Measurements from ENCODE around the gene MARS1. TPM values are rescaled to one million over a fixed set of nuclear protein-coding genes. Genes with fewer than 3 reads are reported as not detected.

MARS1 gene
- total RNA-seq, 2 donors from 2014 or later, result 575 to 653 TPM

DNA sequence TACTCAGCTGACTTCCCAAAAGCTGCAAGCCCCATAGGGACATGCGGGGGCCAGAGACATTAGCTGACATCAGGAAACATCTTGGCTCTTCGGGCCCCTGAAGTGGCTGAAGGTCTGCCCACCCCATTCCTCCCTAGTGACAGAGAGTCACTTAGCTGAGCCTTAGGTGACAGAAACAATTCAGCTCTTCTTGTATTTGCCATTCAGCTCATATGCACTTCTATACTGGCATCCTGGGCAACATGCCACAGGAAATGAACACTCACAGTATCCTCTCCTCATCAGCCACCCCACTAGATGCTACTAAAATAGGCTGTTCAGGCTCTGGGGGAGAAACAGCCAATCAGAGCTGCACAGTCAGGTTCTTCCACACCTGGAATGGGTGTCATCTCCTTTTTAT, 55.7 kb downstream of the MARS1 start:
- Mint-ChIP-seq H3K36me3 (ENCODE audit: insufficient read depth in 2 of 2) (peaks cover 4 to 5% of the 10 kb centered on the region in 2 donors), H3K4me1 (ENCODE audit: low read depth) (peaks cover 35% of the 10 kb centered on the region), H3K27ac (no peak overlapping the region), H3K9me3 (no peaks in the 10 kb centered on the region), H3K4me3 (no peak overlapping the region), H3K27me3 (ENCODE audit: low read depth) (peaks cover 4% of the 10 kb centered on the region)
- ATAC-seq (replicated peaks in 1 of 2) (no peak), DNase-seq (no peak)

DNA sequence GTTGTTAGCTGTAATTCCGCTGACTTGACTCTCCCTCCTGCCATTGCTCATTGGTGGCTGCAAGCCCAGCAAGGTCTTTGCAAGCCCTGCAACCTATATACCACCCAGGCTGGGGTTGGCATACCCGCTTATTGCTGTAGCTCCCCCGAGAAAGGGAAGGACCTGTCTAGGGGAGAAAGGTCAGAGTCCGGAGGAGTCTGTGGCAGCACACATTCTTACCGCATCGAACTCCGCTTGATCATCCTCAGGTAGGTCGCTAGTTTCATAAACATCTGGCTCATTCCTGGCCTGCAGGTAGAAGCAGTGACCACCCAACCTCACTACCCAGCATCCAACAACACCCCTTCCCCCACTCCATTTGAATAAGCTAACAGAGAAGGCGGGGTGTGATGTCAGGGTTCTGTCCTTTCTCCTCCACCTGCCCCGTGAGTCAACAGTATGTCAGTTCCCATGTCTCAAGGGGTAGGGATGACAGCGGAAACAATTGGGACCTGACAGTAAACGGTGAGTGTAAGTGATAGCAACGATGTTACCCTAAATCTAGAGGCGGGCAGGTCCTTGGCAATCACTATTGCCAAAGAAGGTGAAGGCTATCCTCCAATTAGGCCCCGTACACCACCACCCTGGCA, 58.1 kb downstream of the MARS1 start:
- Mint-ChIP-seq H3K36me3 (ENCODE audit: insufficient read depth in 2 of 2) (peaks cover 4% of the 10 kb centered on the region in 2 donors), H3K27me3 (ENCODE audit: low read depth) (peaks cover 13% of the 10 kb centered on the region), H3K4me1 (ENCODE audit: low read depth) (peaks cover 57% of the 10 kb centered on the region), H3K27ac (peak overlapping the region; percentile 91), H3K9me3 (no peaks in the 10 kb centered on the region), H3K4me3 (peak overlapping the region; percentile 74 to 98)
- ATAC-seq (replicated peaks in 1 of 2) (no peak), DNase-seq (peak in 1 of 2 donors; percentile 19)

DNA sequence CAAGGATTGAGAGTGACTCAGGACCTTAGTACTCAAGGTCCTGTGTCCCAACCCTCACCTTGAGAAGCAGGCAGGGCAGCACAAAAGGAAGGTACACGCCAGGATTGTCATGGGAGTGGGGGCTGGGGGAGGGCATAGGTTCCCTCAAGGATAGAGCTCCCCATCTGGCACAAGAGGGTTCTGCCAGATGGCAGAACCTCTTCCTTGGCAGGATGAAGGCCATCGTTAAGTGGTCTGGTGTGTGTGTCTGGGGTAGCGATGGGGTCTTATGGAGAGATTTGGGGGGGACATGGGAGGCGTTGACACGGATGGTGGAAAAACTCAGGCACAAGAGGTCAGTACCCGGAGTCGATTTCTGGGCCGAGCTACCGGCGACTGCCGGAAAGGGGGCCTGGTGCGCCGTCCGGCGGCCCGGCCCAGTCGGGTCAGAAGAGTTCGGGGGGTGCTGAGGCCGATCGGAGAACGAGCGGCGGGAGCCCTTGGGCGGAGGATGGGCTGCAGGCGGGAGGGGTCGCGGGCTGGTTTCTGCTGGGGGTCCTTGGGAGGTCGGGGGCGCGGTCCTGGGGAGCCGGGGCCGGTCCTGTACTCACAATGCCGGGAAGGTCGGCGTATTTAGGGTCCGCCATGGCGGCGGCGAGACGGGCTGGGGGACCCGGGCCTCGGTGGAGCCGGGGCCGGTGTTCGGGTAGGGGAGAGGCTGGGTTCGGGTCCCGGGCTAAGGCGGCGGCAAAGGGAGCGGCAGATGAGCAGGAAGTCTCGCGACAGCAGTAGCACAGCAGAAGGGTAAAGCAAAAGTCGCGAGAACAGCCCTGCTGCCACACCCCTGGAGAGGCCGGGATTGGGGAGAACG, 58.8 kb downstream of the MARS1 start, which contains the start of gene DCTN2:
Gene DCTN2 (minus strand): TSS at position 755 of the 850 bp plus-strand sequence. CDS start 129 bp downstream, at position 626.
- H3K27me3 Mint-ChIP-seq (ENCODE audit: low read depth), result peaks cover 13% of the 10 kb centered on the region
- peaks cover 63% of the 10 kb centered on the region for H3K4me1 Mint-ChIP-seq (ENCODE audit: low read depth)
- H3K4me3 Mint-ChIP-seq, result peak within 1 kb of the TSS; percentile 74 to 98
- H3K27ac Mint-ChIP-seq, result peak within 1 kb of the TSS; percentile 91
- DNase-seq, result peak; percentile 93 to 97
- peaks cover 4% of the 10 kb centered on the region in 2 donors for H3K36me3 Mint-ChIP-seq (ENCODE audit: insufficient read depth in 2 of 2)
- peak; percentile 94 to 97 for ATAC-seq (replicated peaks in 1 of 2)
- H3K9me3 Mint-ChIP-seq, result no peaks in the 10 kb centered on the region

DNA sequence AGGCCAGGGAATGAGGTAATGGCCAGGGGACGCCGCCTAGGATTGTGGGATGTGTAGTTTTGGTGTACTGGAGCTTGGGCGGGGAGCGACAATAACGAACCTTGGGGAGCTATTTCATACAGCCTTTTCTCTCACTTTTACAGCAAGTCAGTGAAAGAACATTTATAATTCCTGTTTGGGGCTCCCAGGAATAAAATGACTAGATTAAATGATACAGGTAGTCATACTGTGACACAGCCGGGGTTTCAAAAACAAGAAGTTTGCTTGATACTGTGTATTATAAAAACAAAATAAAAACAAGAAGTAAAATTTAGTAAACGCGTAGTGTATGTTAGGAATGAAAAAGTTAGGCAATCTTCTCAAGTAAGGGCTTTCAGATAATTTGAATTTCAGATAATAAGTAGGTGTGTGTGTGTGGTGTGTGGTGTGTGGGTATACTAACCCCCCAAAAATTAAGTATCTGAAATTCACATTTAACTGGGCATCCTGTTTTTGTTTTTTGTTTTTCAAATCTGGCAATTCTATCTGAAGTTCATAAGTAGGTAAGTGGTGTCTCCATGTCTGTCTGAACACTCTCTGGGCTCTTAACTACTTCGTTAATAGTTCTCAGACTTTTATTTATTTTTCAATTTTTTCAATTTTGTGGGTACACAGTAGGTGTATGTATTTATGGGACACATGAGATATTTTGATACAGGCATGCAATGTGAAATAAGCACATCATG, 59.6 kb downstream of the MARS1 start:
- H3K9me3 Mint-ChIP-seq, result no peaks in the 10 kb centered on the region
- H3K36me3 Mint-ChIP-seq (ENCODE audit: insufficient read depth in 2 of 2), result peaks cover 4% of the 10 kb centered on the region in 2 donors
- peak overlapping the region; percentile 75 for H3K27ac Mint-ChIP-seq
- H3K27me3 Mint-ChIP-seq (ENCODE audit: low read depth), result peaks cover 13% of the 10 kb centered on the region
- DNase-seq (no peak), ATAC-seq (replicated peaks in 1 of 2) (no peak)
- peak overlapping the region; percentile 74 to 98 for H3K4me3 Mint-ChIP-seq
- peaks cover 63% of the 10 kb centered on the region for H3K4me1 Mint-ChIP-seq (ENCODE audit: low read depth)

DNA sequence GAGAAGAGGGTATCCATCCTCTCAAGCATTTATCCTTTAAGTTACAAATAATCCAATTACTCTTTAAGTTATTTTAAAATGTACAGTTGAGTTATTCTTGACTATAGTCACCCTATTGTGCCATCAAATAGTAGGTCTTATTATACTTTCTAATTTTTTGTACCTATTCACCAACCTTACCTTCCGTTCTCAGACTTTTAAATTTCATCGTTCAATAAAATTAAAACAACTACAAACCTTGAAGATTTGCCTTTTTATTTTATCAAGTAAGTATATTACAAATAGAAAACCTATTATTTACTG, 60.1 kb downstream of the MARS1 start:
- peaks cover 63% of the 10 kb centered on the region for H3K4me1 Mint-ChIP-seq (ENCODE audit: low read depth)
- DNase-seq, result no peak
- H3K4me3 Mint-ChIP-seq, result peak overlapping the region in 1 of 2 donors; percentile 98

DNA sequence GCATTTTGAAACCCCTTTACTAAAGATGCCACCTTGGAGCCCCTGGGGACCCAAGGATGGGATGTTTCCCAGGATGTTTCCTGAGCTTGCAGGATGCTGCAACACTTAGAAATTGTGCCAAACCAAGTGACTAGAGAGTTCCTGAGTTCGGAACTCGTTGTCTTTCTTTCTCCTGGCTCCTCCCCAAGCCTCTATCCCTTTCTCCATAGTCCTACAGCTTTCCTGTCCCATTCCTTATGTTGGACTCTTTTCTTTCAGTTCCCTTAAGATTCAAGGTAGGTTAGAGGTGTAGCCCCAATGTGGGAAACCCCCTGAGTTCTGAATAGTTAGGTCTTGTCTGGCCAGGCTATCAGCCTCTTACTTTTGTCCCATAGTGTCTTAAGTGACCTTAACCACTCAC, 60.6 kb downstream of the MARS1 start:
- H3K36me3 Mint-ChIP-seq (ENCODE audit: insufficient read depth in 2 of 2), result peaks cover 4% of the 10 kb centered on the region in 2 donors
- H3K27me3 Mint-ChIP-seq (ENCODE audit: low read depth), result peaks cover 13% of the 10 kb centered on the region
- H3K4me1 Mint-ChIP-seq (ENCODE audit: low read depth), result peaks cover 63% of the 10 kb centered on the region
- peak overlapping the region; percentile 46 to 90 for H3K4me3 Mint-ChIP-seq
- no peaks in the 10 kb centered on the region for H3K9me3 Mint-ChIP-seq
- ATAC-seq (replicated peaks in 1 of 2), result no peak
- peak overlapping the region; percentile 36 for H3K27ac Mint-ChIP-seq
- DNase-seq, result no peak

More for the DNA sequence above, 60.1 kb downstream of the MARS1 start:
- peak overlapping the region; percentile 36 for H3K27ac Mint-ChIP-seq
- H3K36me3 Mint-ChIP-seq (ENCODE audit: insufficient read depth in 2 of 2), result peaks cover 4% of the 10 kb centered on the region in 2 donors
- ATAC-seq (replicated peaks in 1 of 2), result no peak
- H3K27me3 Mint-ChIP-seq (ENCODE audit: low read depth), result peaks cover 13% of the 10 kb centered on the region
- H3K9me3 Mint-ChIP-seq, result no peaks in the 10 kb centered on the region

DNA sequence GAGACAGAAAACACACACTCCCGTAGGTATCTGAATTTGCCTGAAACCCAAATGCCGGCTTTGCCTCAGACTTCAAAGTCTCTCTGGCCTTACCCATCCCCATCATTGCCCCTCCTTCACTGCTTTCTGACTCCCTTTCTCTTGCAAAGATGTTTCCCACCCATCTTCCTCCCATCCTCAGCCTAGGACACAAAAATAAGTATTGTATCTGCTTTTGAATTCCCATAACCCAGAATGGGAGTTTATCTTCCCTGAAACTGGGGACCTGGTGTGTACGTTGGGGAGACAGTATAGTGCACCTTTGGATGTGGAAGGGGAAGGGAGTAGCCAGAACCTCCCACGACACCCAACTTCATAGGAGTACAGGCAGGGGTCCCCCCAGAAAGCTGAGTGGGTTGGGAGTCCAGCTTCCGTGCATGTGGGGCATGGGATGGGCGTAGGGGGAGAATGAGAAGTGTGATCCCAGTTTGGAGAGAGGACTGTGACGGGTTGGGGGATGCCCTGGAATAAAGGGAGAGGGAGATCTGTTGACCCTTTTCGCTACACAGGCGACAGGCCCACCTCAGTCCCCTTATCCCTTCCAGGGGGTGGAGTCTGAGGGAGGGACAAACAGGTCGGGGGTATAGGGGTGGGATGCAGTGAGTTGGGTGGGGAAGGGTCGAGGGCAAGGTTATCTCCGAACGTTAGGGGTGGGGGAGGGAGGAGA, 61.5 kb downstream of the MARS1 start:
- DNase-seq (no peak), ATAC-seq (replicated peaks in 1 of 2) (no peak)
- Mint-ChIP-seq H3K4me3 (peak overlapping the region; percentile 88 to 90), H3K9me3 (no peaks in the 10 kb centered on the region), H3K27ac (no peak overlapping the region), H3K4me1 (ENCODE audit: low read depth) (peaks cover 63% of the 10 kb centered on the region), H3K27me3 (ENCODE audit: low read depth) (peaks cover 13% of the 10 kb centered on the region), H3K36me3 (ENCODE audit: insufficient read depth in 2 of 2) (peaks cover 4% of the 10 kb centered on the region in 2 donors)

DNA sequence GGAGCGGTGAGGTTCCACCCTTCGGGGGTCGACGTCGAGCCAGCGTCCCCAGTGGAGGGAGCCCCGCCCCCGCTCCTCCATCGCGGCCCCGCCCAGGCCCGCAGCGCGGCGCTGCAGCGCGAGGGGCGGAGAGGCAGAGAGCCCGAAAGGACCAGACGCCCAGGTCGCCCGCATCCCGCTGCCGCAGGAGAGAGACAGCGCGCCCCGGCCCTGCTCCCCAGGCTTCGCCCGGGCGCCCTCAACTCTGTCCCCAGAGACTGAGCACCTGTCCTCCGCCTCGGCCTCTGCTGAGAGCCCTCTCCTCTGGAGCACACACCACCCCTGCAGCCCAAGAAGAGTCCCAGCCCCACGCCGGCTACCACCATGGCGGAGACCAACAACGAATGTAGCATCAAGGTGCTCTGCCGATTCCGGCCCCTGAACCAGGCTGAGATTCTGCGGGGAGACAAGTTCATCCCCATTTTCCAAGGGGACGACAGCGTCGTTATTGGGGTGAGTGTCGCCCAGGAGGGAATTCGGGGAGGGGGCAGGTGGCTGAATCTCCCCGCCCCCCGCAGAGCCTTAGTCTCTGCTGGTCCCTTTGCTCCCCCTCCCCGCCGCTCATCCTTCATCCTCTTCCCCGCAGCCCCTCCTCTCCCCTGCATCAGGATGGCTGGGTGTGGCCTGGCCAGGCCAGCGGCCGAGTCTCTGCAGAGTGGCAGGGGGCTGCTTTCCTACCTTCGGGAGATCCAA, 62.2 kb downstream of the MARS1 start, which contains the start of gene KIF5A:
Gene KIF5A (plus strand): TSS at position 136 of the 732 bp plus-strand sequence. CDS start 228 bp downstream, at position 364.
- Mint-ChIP-seq H3K36me3 (ENCODE audit: insufficient read depth in 2 of 2) (peaks cover 3 to 4% of the 10 kb centered on the region in 2 donors), H3K4me1 (ENCODE audit: low read depth) (peaks cover 58% of the 10 kb centered on the region), H3K9me3 (no peaks in the 10 kb centered on the region), H3K27ac (no peak within 1 kb of the TSS), H3K27me3 (ENCODE audit: low read depth) (peaks cover 13% of the 10 kb centered on the region), H3K4me3 (peak within 1 kb of the TSS; percentile 88 to 90)
- DNase-seq (peak; percentile 80 to 81), ATAC-seq (replicated peaks in 1 of 2) (peak; percentile 67)

DNA sequence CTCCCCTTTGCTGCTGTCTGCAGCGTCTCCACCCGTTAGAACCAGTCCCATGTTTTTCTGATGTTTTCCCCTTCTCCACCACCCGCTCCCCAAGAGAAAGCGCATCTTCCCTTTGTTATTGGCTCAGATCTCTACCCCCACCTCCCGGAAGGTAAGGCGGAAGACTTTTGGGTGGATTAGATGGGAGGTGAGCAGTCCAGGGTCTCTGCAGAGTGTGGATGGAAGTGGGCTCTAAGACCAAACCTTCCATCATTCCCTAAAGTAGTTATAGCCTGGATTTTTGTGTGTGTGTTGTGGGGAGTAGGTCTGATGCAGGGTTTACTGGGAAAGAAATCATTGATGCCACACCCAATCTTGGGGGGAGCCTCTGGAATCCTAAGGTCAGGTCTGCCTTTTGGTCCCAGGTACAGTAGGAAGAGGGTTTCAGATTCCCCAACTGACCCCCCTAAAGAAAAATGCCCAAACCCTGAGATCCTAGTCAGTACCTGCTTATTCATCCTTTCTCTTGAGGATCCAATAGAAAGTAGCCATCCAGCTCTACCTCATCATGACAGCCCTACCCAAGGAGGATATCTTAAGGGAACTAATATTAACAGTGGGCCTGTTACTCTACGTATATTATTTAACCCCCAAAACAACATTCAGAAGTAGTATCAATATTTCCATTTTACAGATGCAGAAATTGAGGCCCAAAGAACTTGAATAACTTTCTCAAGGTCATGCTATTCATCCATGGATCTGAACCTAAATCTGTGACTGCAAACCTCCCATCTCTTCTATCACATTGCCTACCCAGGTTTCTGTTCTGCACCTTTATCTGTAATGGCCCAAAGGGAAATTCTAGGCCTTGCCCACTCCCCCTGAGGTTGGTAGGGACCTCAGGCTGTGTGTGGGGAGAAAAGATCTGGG, 63.0 kb downstream of the MARS1 start:
- Mint-ChIP-seq H3K36me3 (ENCODE audit: insufficient read depth in 2 of 2) (peaks cover 0 to 4% of the 10 kb centered on the region in 2 donors), H3K4me1 (ENCODE audit: low read depth) (peaks cover 50% of the 10 kb centered on the region), H3K4me3 (peak overlapping the region; percentile 88 to 90), H3K27me3 (ENCODE audit: low read depth) (peaks cover 13% of the 10 kb centered on the region), H3K9me3 (no peaks in the 10 kb centered on the region), H3K27ac (no peak overlapping the region)
- DNase-seq, result no peak
- no peak for ATAC-seq (replicated peaks in 1 of 2)

DNA sequence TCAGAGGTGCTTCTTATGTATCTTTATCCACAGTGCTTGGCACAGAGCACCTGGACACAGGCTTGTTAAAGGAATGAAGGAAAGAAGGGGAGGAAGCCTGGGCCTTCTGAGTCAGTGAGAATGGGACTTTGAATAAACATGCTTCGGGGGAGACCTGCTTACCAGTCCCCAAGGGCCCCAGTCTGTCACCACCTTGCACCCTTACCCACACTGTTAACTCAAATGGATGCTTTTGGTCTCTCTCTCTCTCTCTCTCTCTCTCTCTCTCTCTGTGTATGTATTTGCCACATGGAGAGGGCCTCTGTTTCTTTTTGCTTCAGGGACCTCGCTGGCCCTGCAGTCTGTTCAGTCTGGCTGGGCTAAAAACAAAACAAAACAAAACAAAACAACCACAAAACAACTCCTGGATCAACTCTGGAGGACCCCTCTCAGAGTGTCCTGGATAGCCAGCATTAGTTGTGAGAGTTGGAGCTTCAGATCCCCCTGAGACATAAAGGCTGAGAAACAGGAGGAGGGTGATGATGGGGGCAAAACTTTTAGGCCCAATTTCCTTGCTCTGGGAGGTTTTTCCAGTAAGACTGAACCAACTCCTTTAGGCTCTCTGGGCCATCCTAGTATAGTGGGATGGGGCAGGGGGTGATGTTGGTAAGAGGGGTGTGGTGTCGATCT, 63.9 kb downstream of the MARS1 start:
- H3K36me3 Mint-ChIP-seq (ENCODE audit: insufficient read depth in 2 of 2), result no peaks in the 10 kb centered on the region
- peaks cover 13% of the 10 kb centered on the region for H3K27me3 Mint-ChIP-seq (ENCODE audit: low read depth)
- peaks cover 46% of the 10 kb centered on the region for H3K4me1 Mint-ChIP-seq (ENCODE audit: low read depth)
- H3K4me3 Mint-ChIP-seq, result no peak overlapping the region
- H3K9me3 Mint-ChIP-seq, result no peaks in the 10 kb centered on the region
- ATAC-seq (replicated peaks in 1 of 2) (no peak), DNase-seq (no peak)
- H3K27ac Mint-ChIP-seq, result no peak overlapping the region

DNA sequence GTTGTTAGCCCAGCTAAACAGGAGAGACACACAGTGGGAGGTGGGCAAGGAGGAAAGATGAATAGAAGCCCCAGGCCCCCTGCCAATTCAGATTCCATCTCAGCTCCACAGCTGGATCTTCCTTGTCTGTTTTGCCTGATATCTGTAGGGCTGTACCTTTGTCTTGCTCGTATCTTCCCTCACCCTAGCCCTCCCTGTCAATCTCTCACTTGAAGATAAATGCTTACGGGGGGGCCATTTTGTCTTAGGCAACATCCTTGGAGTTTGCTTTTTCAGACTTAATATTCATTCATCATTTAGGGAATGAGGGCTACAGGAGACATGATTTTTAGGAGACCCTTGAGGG, 64.4 kb downstream of the MARS1 start:
- Mint-ChIP-seq H3K27ac (no peak overlapping the region), H3K27me3 (ENCODE audit: low read depth) (peaks cover 13% of the 10 kb centered on the region), H3K4me1 (ENCODE audit: low read depth) (peaks cover 45% of the 10 kb centered on the region), H3K4me3 (no peak overlapping the region), H3K36me3 (ENCODE audit: insufficient read depth in 2 of 2) (no peaks in the 10 kb centered on the region), H3K9me3 (no peaks in the 10 kb centered on the region)
- DNase-seq (no peak), ATAC-seq (replicated peaks in 1 of 2) (no peak)

All from activated T-cell treated with anti-CD3 and anti-CD28 coated beads, Interleukin-2, amount 50 U/mL, for 72 hours (primary cell).